Stomach (tissue), 9 donors: Measurements from ENCODE around the gene USP12. TPM values are rescaled to one million over a fixed set of nuclear protein-coding genes. Genes with fewer than 3 reads are reported as not detected.

ENCODE experiments used
- DNase-seq, 2 donors: peaks; one replicate each; pipeline versions ENCODE4 v3.0.0 to v3.0.0-alpha.2; 2013 to 2019
- H3K27ac ChIP-seq, 5 donors: fragments of 200-600 bp in 4 of 5; sonication (generic) in 4 of 5; one replicate each; pipeline ENCODE4 v1.5.1; 2013 to 2019; ENCODE audit warnings: mild to moderate bottlenecking in 1 of 5, moderate library complexity in 1 of 5
- H3K27me3 ChIP-seq, 3 donors: fragments of 200-600 bp; sonication (generic); one replicate each; pipeline ENCODE4 v1.5.1; 2017 to 2019; ENCODE audit warnings: mixed run types in 1 of 3
- H3K36me3 ChIP-seq, 4 donors: fragments of 200-600 bp; sonication (generic); 1 replicate in 3 of 4; 2 replicates in 1 of 4; pipeline ENCODE4 v1.5.1; 2016 to 2019
- H3K4me1 ChIP-seq, 4 donors: fragments of 200-600 bp; sonication (generic); one replicate each; pipeline ENCODE4 v1.5.1; 2016 to 2019
- H3K4me3 ChIP-seq, 4 donors: fragments of 200-600 bp; sonication (generic) in 3 of 4; one replicate each; pipeline ENCODE4 v1.5.1; 2016 to 2019; ENCODE audit warnings: mild to moderate bottlenecking in 1 of 4
- H3K9me3 ChIP-seq, 4 donors: fragments of 200-600 bp; sonication (generic); one replicate each; pipeline ENCODE4 v1.5.1; 2016 to 2019
- CTCF ChIP-seq, 7 experiments: fragments of 450-650 bp in 4 of 7; fragments of 200-600 bp in 3 of 7; sonication (generic) in 3 of 7; IDR thresholded peaks; one replicate each; pipeline ENCODE4 v1.5.1; 2016 to 2019; ENCODE audit warnings: antibody characterized with exemption in 7 of 7, control low read depth in 2 of 7, mild to moderate bottlenecking in 1 of 7
- EP300 ChIP-seq: sonication (generic); formaldehyde crosslinking; IDR thresholded peaks from one replicate; pipeline ENCODE4 v1.6.1; 2017; ENCODE audit warnings: antibody characterized with exemption
- POLR2A ChIP-seq, 4 donors: fragments of 450-650 bp; IDR thresholded peaks; one replicate each; pipeline ENCODE4 v1.6.1; 2016; ENCODE audit warnings: antibody characterized with exemption in 4 of 4, control low read depth in 2 of 4, mild to moderate bottlenecking in 1 of 4, moderate library complexity in 1 of 4
- POLR2AphosphoS5 ChIP-seq, 3 donors: sonication (generic); formaldehyde crosslinking; IDR thresholded peaks; one replicate each; pipeline ENCODE4 v1.6.1; 2016; ENCODE audit warnings: antibody characterized with exemption in 3 of 3
- WGBS, 5 donors: extraction: QIAGEN DNeasy Blood & Tissue Kit in 3 of 5; methylation state at CpG; one replicate each; pipeline versions ENCODE4 v1.1.5 to v1.1.7; 2013 to 2018; 5-methylcytosine and 5-hydroxymethylcytosine counted together
- intact Hi-C: fragments of 100-400 bp; cut with DNase I; formaldehyde crosslinking; loops from one replicate; pipeline ENCODE4 v1.15.1; 2023; ENCODE audit warnings: low total_unique reads
- polyA plus RNA-seq, 3 donors: library from polyadenylated mRNA; stranded (reverse); fragments of 200-250 nt; gene quantifications; one replicate each; pipeline ENCODE4 v1.2.3, GENCODE V29; 2013
- total RNA-seq, 5 donors: library from RNA; depleted of rRNA; stranded (reverse); fragments of >200 nt; gene quantifications; one replicate each; pipeline versions ENCODE4 v1.1.0 to v1.2.3, GENCODE V29; 2014 to 2016
- donor health status: healthy with polysubstance abuse.
- donor health status: Bipolar disorder and iron deficiency.
- donor health status: healthy.

Gene USP12
- total and polyA plus RNA-seq, 8 donors, result 6.9 to 59.7 (median 21.6) TPM

GRCh38 chr13:27053210-27053884 lies 118.3 kb downstream of the USP12 start:
- intact Hi-C loops, result no loop called here
- Histone ChIP-seq H3K27ac (no peak overlapping the region), H3K9me3 (peaks cover 0 to 6% (median 0%) of the 10 kb centered on the region in 4 donors), H3K4me1 (no peaks in the 10 kb centered on the region), H3K4me3 (no peak overlapping the region), H3K27me3 (no peaks in the 10 kb centered on the region), H3K36me3 (no peaks in the 10 kb centered on the region)
- no peak for DNase-seq
- TF ChIP-seq POLR2AphosphoS5 (IDR thresholded peaks at IDR 0.05), result no peak
- TF ChIP-seq EP300, result no peak
- no peak for TF ChIP-seq POLR2A (IDR thresholded peaks at IDR 0.05)
- TF ChIP-seq CTCF (IDR thresholded peaks at IDR 0.05), result no peak
- WGBS, 5 donors, result 39 to 55% (median 48%) methylated on average over 10 of the region's 10 CpGs

GRCh38 chr13:27052551-27053208 lies 118.9 kb downstream of the USP12 start:
- Histone ChIP-seq H3K27me3 (no peaks in the 10 kb centered on the region), H3K4me1 (no peaks in the 10 kb centered on the region), H3K4me3 (no peak overlapping the region), H3K36me3 (no peaks in the 10 kb centered on the region), H3K27ac (no peak overlapping the region), H3K9me3 (peaks cover 0 to 6% (median 0%) of the 10 kb centered on the region in 4 donors)
- TF ChIP-seq CTCF (IDR thresholded peaks at IDR 0.05) (no peak), EP300 (no peak), POLR2A (IDR thresholded peaks at IDR 0.05) (no peak), POLR2AphosphoS5 (IDR thresholded peaks at IDR 0.05) (no peak)
- intact Hi-C loops, result no loop called here
- WGBS, 5 donors, result 58 to 68% (median 61%) methylated on average over 6 of the region's 6 CpGs
- DNase-seq, result no peak

- DNase-seq, result no peak
- TF ChIP-seq EP300 (no peak), CTCF (IDR thresholded peaks at IDR 0.05) (no peak), POLR2AphosphoS5 (IDR thresholded peaks at IDR 0.05) (no peak), POLR2A (IDR thresholded peaks at IDR 0.05) (no peak)
- no peak overlapping the region for H3K4me3 ChIP-seq
- 64 to 84% (median 73%) methylated on average over 11 to 13 of the region's 13 CpGs for WGBS, 5 donors
- H3K27me3 ChIP-seq, result no peaks in the 10 kb centered on the region
- no peak overlapping the region for H3K27ac ChIP-seq
- H3K9me3 ChIP-seq, result peaks cover 0 to 6% (median 0%) of the 10 kb centered on the region in 4 donors
- intact Hi-C loops, result no loop called here
- H3K4me1 ChIP-seq, result peaks cover 0 to 12% (median 8%) of the 10 kb centered on the region in 4 donors
- no peaks in the 10 kb centered on the region for H3K36me3 ChIP-seq
These were observed 124.5 kb downstream of the USP12 start for GRCh38 chr13:27047081-27047480.

- H3K27ac ChIP-seq, result no peak overlapping the region
- 78 to 85% (median 83%) methylated on average over 15 of the region's 15 CpGs for WGBS, 5 donors
- DNase-seq, result no peak
These were observed 126.6 kb downstream of the USP12 start for GRCh38 chr13:27044837-27045570.

More at GRCh38 chr13:27044837-27045570, 126.6 kb downstream of the USP12 start:
- H3K36me3 ChIP-seq, result no peaks in the 10 kb centered on the region
- no peaks in the 10 kb centered on the region for H3K9me3 ChIP-seq
- H3K4me1 ChIP-seq, result peaks cover 0 to 16% (median 8%) of the 10 kb centered on the region in 4 donors
- intact Hi-C loops, result no loop called here
- no peak overlapping the region for H3K4me3 ChIP-seq
- TF ChIP-seq EP300 (no peak), POLR2A (IDR thresholded peaks at IDR 0.05) (no peak), POLR2AphosphoS5 (IDR thresholded peaks at IDR 0.05) (no peak), CTCF (IDR thresholded peaks at IDR 0.05) (no peak)
- H3K27me3 ChIP-seq, result no peaks in the 10 kb centered on the region
